ENCODE data around the gene NUDT3. TPM values are rescaled to one million over a fixed set of nuclear protein-coding genes. Genes with fewer than 3 reads are reported as not detected.

The NUDT3 gene
- total RNA-seq, 1 donor from 2014 or later: 29.1 TPM

GRCh38 chr6:34315256-34315655 is 77.2 kb downstream of the NUDT3 start:
- Histone ChIP-seq H3K4me3 (no peak overlapping the region), H3K9me3 (no peaks in the 10 kb centered on the region), H3K27ac (no peak overlapping the region), H3K36me3 (no peaks in the 10 kb centered on the region), H3K27me3 (ENCODE audit: low read depth) (no peaks in the 10 kb centered on the region), H3K4me1 (peaks cover 21% of the 10 kb centered on the region)
- TF ChIP-seq CTCF (IDR thresholded peaks at IDR 0.05): no peak
- intact Hi-C loops (cut with DNase I): no loop called here
- no peak for ATAC-seq
- no peak for DNase-seq

- TF ChIP-seq CTCF (IDR thresholded peaks at IDR 0.05): no peak
- intact Hi-C loops (cut with DNase I): no loop called here
- H3K4me3 ChIP-seq: no peak overlapping the region
- DNase-seq: no peak
- no peaks in the 10 kb centered on the region for H3K9me3 ChIP-seq
- no peak for ATAC-seq
- no peak overlapping the region for H3K27ac ChIP-seq
- H3K36me3 ChIP-seq: no peaks in the 10 kb centered on the region
- peaks cover 21% of the 10 kb centered on the region for H3K4me1 ChIP-seq
- H3K27me3 ChIP-seq (ENCODE audit: low read depth): no peaks in the 10 kb centered on the region
Measured at GRCh38 chr6:34312259-34312658, 80.2 kb downstream of the NUDT3 start.

- intact Hi-C loops (cut with DNase I): no loop called here
Measured at GRCh38 chr6:34310817-34311216, 81.7 kb downstream of the NUDT3 start.

GRCh38 chr6:34308483-34308882 is 84.0 kb downstream of the NUDT3 start:
- no peak for TF ChIP-seq CTCF (IDR thresholded peaks at IDR 0.05)
- no peaks in the 10 kb centered on the region for H3K27me3 ChIP-seq (ENCODE audit: low read depth)

More at GRCh38 chr6:34310817-34311216, 81.7 kb downstream of the NUDT3 start:
- TF ChIP-seq CTCF (IDR thresholded peaks at IDR 0.05): no peak
- H3K4me3 ChIP-seq: no peak overlapping the region
- peaks cover 34% of the 10 kb centered on the region for H3K4me1 ChIP-seq
- H3K9me3 ChIP-seq: no peaks in the 10 kb centered on the region
- no peaks in the 10 kb centered on the region for H3K36me3 ChIP-seq
- ATAC-seq (no peak), DNase-seq (no peak)
- no peak overlapping the region for H3K27ac ChIP-seq
- no peaks in the 10 kb centered on the region for H3K27me3 ChIP-seq (ENCODE audit: low read depth)

GRCh38 chr6:34305982-34306708 is 86.3 kb downstream of the NUDT3 start:
- no peak for TF ChIP-seq CTCF (IDR thresholded peaks at IDR 0.05)
- Histone ChIP-seq H3K36me3 (no peaks in the 10 kb centered on the region), H3K4me3 (no peak overlapping the region), H3K9me3 (no peaks in the 10 kb centered on the region), H3K27ac (no peak overlapping the region), H3K4me1 (peaks cover 40% of the 10 kb centered on the region), H3K27me3 (ENCODE audit: low read depth) (no peaks in the 10 kb centered on the region)
- intact Hi-C loops (cut with DNase I): no loop called here
- ATAC-seq (peak; percentile 13 to 41), DNase-seq (no peak)

More at GRCh38 chr6:34308483-34308882, 84.0 kb downstream of the NUDT3 start:
- intact Hi-C loops (cut with DNase I): no loop called here
- DNase-seq (no peak), ATAC-seq (no peak)
- Histone ChIP-seq H3K27ac (no peak overlapping the region), H3K9me3 (no peaks in the 10 kb centered on the region), H3K4me3 (no peak overlapping the region), H3K36me3 (no peaks in the 10 kb centered on the region), H3K4me1 (peaks cover 33% of the 10 kb centered on the region)

Measured in lower lobe of right lung (tissue), 2 donors.